GM12891 (cell line): ENCODE data around the gene PGM2.
A peak's percentile ranks its signal among the peaks of the same experiment; 100 is the strongest.
"Not testable (repeated sequence)": the region's sequence is repeated elsewhere in the genome, so short reads cannot be mapped to it uniquely, and the experiment has no call there.

Experiments
- DNase-seq: peaks from one replicate; pipeline ENCODE4 v3.0.0; 2011; ENCODE audit warnings: low spot score; ENCODE audit not compliant: insufficient read length
- FAIRE-seq: peaks from 2 replicates; lab custom pipeline; 2011; peaks lifted over from hg19 to GRCh38; lab: Jason Lieb, UNC
- PAX5 ChIP-seq: IDR thresholded peaks from 2 replicates; pipeline ENCODE4 v1.6.1; 2011; ENCODE audit warnings: low read length, moderate library complexity, mild to moderate bottlenecking; ENCODE audit not compliant: insufficient read depth, severe bottlenecking
- POLR2A ChIP-seq: IDR thresholded peaks from 2 replicates; pipeline ENCODE4 v1.6.1; 2011; ENCODE audit warnings: low read depth, low read length, control low read depth
- POLR2AphosphoS5 ChIP-seq: IDR thresholded peaks from 2 replicates; pipeline ENCODE4 v1.6.1; 2011; ENCODE audit warnings: low read depth, low read length, control low read depth
- POU2F2 ChIP-seq: IDR thresholded peaks from 2 replicates; pipeline ENCODE4 v1.6.1; 2011; ENCODE audit warnings: low read depth, mild to moderate bottlenecking, control low read depth, low read length, moderate library complexity
- SPI1 ChIP-seq: IDR thresholded peaks from 2 replicates; pipeline ENCODE4 v1.6.1; 2011; ENCODE audit warnings: low read depth, low read length, control low read depth
- TAF1 ChIP-seq: IDR thresholded peaks from 2 replicates; pipeline ENCODE4 v1.6.1; 2011; ENCODE audit warnings: low read depth, low read length, control low read depth

Gene PGM2

DNA sequence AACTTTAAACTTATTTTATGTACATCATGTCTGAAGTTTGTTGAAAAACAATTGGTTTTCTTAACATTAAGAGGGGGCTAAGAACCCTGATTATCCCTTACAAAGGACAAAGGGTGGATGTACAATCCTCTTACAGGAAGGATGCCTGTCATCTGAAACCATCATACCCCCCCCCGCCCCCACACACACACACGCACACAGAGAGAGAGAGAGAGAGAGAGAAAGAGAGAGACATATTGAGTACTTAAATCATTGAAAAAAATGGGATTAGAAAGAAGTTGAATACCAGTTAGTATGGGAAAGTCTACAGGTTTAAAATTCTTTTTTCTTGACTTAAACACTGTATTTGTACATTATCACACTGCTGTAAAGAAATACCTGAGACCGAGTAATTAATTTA, 10.9 kb upstream of the PGM2 start:
- DNase-seq = no peak
- no peak for TF ChIP-seq POU2F2
- TF ChIP-seq POLR2AphosphoS5 = no peak
- no peak for TF ChIP-seq TAF1
- no peak for TF ChIP-seq SPI1
- no peak for TF ChIP-seq PAX5
- no peak for TF ChIP-seq POLR2A
- FAIRE-seq = no peak

DNA sequence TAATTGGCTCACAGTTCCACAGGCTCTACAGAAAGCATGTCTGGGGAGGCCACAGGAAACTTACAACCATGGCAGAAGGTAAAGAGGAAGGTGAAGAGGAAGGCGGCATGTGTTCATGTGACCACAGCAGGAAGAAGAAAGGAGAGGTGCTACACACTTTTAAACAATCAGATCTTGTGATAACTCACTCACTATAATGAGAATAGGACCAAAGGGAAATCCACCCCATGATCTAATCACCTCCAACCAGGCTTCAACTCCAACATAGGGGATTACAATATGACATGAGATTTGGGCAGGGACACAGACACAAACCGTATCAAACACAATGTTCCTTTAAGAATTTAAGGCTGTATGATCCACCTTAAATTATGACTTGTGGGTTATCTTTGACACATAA, 10.5 kb upstream of the PGM2 start:
- FAIRE-seq (no peak), DNase-seq (no peak)
- no peak for TF ChIP-seq POLR2AphosphoS5
- TF ChIP-seq TAF1 = no peak
- no peak for TF ChIP-seq POLR2A
- no peak for TF ChIP-seq PAX5
- no peak for TF ChIP-seq SPI1
- TF ChIP-seq POU2F2 = no peak

DNA sequence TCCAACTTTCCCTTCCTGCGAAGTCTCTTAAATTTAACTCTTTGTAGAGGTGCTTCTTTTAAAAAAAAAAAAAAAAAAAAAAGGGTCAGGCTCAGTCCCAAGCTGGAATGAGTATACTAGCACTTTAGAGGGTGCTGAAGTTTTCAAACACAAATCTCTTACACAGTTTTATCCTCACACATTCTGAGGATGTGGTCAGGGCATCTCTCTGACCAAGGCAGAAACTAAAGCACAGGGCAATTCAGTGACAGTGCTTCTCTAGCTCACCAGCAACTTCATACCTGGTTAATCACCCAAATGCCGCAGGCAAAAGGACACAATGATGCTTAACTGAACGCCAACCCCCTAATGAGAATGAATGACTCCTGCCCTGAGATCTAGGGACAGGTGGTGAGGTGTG, 9.8 kb upstream of the PGM2 start:
- no peak for TF ChIP-seq TAF1
- TF ChIP-seq POLR2AphosphoS5 = no peak
- TF ChIP-seq SPI1 = no peak
- TF ChIP-seq POU2F2 = no peak
- no peak for TF ChIP-seq PAX5
- TF ChIP-seq POLR2A = no peak
- no peak for DNase-seq
- FAIRE-seq = no peak

DNA sequence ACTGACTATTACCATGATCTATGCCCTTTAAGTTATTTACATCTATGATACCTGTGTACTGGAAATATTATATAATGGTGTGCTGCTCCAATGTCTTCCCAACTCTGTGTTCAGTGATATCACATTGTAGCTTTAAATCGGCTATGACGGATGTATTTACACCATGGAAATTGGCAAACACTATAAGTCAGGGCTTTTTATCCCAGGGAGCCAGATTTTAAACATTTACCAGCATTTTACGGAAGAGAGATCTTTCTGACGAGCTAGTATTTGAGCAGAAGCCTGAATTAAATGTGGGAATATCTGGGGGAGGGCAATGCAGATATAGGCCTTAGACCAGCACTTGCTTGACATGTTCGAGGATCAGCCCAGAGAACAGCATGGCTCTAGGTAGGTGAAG, 7.7 kb upstream of the PGM2 start:
- DNase-seq (no peak), FAIRE-seq (no peak)
- TF ChIP-seq POU2F2 (no peak), PAX5 (no peak), POLR2AphosphoS5 (no peak), TAF1 (no peak), POLR2A (no peak), SPI1 (no peak)

DNA sequence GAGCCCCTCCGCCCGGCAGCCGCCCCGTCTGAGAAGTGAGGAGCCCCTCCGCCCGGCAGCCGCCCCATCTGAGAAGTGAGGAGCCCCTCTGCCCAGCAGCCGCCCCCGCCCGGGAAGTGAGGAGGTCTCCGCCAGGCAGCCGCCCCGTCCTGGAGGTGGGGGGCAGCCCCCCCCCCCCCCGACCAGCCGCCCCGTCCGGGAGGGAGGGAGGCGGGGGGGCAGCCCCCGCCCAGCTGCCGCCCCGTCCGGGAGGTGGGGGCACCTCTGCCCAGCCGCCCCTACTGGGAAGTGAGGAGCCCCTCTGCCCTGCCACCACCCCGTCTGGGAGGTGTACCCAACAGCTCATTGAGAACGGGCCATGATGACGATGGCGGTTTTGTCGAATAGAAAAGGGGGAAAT, 6.0 kb upstream of the PGM2 start:
- not testable (repeated sequence) for DNase-seq, FAIRE-seq

DNA sequence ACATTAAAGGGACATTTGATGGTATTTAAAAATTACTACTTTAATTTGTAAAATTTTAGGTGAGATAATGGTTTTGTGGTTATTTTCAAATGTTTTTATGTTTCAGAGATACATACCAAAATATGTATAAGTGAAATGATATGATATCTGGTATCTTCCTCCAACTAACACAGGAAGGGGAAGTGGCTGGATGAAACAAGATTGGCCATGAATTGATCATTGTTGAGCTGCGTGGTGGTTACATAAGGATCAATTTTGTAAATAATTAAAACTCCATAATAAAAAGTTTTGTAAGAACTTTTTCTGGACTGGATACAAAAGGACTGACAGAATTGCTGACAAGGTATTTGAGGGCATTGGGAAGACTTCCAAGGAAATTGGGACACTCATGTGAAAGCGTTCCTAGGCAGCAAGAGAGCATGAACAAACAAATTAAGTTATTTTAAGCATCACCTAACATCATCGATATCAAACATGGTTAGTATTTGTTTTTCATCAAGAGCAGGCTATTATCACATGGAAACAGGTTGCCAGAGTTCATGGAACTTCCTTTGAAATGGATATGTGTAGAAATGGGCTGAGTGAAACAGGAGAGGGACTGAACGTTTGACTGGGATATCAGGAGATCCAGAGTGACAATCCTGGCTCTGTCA, 4.4 kb upstream of the PGM2 start:
- DNase-seq (no peak), FAIRE-seq (no peak)
- TF ChIP-seq POLR2A (no peak), PAX5 (no peak), POLR2AphosphoS5 (no peak), SPI1 (no peak), POU2F2 (no peak), TAF1 (no peak)

DNA sequence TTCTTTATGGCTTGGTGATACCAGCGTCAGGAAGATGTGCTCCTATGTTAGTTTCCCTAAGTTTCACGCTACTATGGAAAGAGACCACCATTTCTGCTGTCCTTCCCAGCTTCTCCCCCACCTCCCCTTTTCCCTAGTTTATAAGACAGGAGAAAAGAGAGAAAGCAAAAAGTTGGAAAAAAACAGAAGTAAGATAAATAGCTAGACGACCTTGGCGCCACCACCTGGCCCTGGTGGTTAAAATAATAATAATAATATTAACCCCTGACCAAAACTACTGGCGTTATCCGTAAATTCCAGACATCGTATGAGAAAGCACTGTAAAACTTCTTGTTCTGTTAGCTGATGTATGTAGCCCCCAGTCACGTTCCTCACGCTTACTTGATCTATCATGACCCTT, 985 bp upstream of the PGM2 start:
- FAIRE-seq, DNase-seq: not testable (repeated sequence)

DNA sequence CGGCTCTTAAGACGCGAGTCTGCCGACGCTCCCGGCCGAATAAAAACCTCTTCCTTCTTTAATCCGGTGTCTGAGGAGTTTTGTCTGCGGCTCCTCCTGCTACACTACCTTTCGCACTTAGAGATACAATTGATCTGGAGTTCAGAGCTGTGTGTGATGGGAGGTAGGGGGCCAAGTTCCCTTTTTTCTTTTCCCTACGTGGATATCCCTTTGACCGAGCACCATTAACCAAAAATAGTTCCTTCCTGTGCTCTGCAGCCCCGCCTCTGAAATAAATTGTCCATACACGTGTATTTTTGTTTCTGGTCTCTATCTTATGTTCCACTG, 555 bp upstream of the PGM2 start:
- DNase-seq (no peak), FAIRE-seq (no peak)
- no peak for TF ChIP-seq POLR2A
- no peak for TF ChIP-seq PAX5
- no peak for TF ChIP-seq POLR2AphosphoS5
- no peak for TF ChIP-seq POU2F2
- no peak for TF ChIP-seq SPI1
- no peak for TF ChIP-seq TAF1

DNA sequence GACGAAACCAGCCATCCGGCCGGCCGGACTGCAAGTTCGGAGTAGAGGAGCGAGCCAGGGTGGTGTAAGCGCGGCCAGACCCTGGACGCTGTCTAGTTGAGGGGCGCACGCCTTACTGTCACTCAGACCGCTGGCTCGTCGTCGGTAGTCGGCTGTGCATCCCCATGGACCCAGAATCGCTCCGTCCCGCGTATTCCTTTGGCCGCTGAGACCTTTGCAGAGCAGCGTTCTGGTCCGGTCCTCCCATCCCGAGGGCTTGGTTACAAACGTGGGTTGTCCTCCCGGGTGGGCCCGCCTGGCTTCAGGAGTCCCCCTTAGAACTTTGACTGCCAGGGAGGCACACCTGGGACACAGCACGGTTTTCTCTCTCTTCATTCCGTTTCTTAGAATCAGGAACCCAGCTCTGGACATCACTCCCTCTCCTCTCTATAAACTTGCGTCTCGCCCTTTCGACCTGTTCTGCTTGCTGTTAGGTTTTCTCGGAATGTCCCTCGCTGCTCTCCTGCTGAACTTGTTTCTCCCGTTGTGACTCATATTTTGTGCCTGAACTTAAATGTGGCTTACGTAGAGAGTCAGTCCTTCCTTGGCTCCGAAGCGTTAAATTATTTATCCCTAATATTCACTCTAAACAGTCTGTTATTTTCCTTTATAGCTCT, 672 bp downstream of the PGM2 start:
- TF ChIP-seq TAF1 = no peak
- TF ChIP-seq SPI1 = no peak
- no peak for TF ChIP-seq PAX5
- TF ChIP-seq POLR2A = no peak
- TF ChIP-seq POLR2AphosphoS5 = no peak
- no peak for TF ChIP-seq POU2F2
- FAIRE-seq (peak; percentile 31), DNase-seq (peak; percentile 35)

DNA sequence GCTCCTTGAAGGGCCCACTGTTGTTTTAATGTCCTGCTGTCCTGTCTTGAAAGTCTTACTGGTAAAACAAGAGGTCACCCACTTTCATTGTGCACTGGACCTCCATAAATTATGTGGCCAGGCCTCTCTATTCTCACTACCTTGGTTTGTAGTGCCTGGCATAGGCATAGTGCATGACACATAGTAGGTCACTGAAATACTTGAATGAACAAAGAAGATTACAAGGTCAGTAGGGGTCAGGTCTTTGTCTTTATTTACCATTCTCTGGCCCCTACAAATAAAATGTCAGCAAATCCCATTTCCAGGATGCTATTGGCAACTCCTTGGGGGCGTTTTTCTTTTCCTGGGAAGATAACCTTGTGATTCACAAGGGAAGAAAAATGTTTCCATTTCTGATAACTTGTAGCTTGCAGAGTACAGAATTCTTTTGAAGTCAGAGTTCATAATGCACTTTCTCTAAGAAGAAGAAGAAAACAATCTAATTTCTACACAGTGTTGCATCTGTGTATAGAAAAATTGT, 1.4 kb downstream of the PGM2 start:
- TF ChIP-seq SPI1 (no peak), PAX5 (no peak), POU2F2 (no peak)
- FAIRE-seq (no peak), DNase-seq (no peak)
